Measurements from ENCODE around the gene DEFB123.

DNA sequence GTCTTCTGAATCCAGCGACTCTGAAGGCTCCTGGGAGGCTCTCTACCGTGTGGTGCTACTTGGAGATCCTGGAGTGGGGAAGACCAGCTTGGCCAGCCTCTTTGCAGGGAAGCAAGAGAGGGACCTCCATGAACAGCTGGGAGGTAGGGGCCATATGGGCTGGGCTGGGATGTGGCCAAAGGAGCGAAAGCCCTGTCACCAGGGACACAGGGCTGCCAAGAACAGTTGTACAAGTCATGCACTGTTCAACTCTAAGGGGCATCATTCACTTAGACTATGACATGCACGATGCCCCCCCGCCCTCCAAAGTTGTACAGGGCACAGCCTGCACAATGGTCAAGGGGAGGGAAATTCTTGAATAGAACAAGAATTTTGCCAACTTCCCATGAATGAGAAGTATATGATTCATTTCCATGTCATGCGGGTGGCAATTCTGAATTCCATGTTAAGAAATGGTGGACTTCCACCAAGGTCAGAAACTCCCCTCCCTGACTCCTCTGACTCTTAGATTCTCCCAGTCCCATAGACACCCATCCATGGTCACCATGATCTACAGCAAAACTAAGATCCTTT lies 36.3 kb downstream of the DEFB123 start:
- TF ChIP-seq, protein P1, sequence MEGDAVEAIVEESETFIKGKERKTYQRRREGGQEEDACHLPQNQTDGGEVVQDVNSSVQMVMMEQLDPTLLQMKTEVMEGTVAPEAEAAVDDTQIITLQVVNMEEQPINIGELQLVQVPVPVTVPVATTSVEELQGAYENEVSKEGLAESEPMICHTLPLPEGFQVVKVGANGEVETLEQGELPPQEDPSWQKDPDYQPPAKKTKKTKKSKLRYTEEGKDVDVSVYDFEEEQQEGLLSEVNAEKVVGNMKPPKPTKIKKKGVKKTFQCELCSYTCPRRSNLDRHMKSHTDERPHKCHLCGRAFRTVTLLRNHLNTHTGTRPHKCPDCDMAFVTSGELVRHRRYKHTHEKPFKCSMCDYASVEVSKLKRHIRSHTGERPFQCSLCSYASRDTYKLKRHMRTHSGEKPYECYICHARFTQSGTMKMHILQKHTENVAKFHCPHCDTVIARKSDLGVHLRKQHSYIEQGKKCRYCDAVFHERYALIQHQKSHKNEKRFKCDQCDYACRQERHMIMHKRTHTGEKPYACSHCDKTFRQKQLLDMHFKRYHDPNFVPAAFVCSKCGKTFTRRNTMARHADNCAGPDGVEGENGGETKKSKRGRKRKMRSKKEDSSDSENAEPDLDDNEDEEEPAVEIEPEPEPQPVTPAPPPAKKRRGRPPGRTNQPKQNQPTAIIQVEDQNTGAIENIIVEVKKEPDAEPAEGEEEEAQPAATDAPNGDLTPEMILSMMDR (conservative IDR thresholded peaks at IDR 0.05; ENCODE audit: low read length), result no peak
- no peak for TF ChIP-seq EZH2phosphoT487 (IDR thresholded peaks at IDR 0.05; ENCODE audit: borderline replicate concordance, low read depth, low read length)

Measured in OCI-LY7 (cell line).